ENCODE measurements around the gene MKI67. TPM values are rescaled to one million over a fixed set of nuclear protein-coding genes. Genes with fewer than 3 reads are reported as not detected.

The MKI67 gene
- total RNA-seq, result 3.3 and 4.4 TPM in 2 replicates

GRCh38 chr10:128125944-128126764 lies at the start of gene MKI67:
Gene MKI67 (minus strand): TSS chr10:128126423. CDS start chr10:128125667, 756 bp downstream.

Other genes starting within 250 kb of the MKI67 start
- gene CLRN3, start 233.5 kb downstream of the MKI67 start, total RNA-seq, result not detected in 2 replicates
- 3.4 and 6.8 TPM in 2 replicates for gene PTPRE, start 219.3 kb downstream of the MKI67 start, total RNA-seq